LNCaP clone FGC (cell line): ENCODE measurements around the gene ITIH6.

Experiments used
- DNase-seq: peaks from one replicate; pipeline ENCODE4 v3.0.0-alpha.2; 2011; ENCODE audit warnings: low read depth
- H3K4me3 ChIP-seq: 2 replicates; pipeline ENCODE4 v1.5.1; 2011; ENCODE audit warnings: mild to moderate bottlenecking, low read depth, low read length, control low read depth
- TF ChIP-seq, protein P1 (sequence below): IDR thresholded peaks from 2 replicates; pipeline ENCODE4 v1.5.1; 2012; ENCODE audit warnings: mild to moderate bottlenecking; ENCODE audit not compliant: control insufficient read depth, insufficient read depth; ENCODE audit errors: extremely low read depth

The ITIH6 gene

DNA sequence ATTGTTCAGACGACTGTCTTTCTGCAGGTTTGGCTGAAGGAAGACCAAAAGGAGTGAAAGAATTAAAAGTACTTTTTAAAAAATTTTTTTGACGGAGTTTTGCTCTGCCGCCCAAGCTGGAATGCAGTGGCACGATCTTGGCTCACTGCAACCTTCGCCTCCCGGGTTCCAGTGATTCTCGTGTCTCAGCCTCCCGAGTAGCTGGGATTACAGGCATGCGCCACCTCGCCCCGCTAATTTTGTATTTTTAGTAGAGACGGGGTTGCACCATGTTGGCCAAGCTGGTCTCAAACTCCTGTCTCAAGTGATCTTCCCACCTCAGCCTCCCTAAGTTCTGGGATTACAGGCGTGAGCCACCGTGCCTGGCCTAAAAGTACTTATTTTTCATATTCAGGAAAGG, 86.3 kb downstream of the ITIH6 start:
- TF ChIP-seq, protein P1, sequence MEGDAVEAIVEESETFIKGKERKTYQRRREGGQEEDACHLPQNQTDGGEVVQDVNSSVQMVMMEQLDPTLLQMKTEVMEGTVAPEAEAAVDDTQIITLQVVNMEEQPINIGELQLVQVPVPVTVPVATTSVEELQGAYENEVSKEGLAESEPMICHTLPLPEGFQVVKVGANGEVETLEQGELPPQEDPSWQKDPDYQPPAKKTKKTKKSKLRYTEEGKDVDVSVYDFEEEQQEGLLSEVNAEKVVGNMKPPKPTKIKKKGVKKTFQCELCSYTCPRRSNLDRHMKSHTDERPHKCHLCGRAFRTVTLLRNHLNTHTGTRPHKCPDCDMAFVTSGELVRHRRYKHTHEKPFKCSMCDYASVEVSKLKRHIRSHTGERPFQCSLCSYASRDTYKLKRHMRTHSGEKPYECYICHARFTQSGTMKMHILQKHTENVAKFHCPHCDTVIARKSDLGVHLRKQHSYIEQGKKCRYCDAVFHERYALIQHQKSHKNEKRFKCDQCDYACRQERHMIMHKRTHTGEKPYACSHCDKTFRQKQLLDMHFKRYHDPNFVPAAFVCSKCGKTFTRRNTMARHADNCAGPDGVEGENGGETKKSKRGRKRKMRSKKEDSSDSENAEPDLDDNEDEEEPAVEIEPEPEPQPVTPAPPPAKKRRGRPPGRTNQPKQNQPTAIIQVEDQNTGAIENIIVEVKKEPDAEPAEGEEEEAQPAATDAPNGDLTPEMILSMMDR = no peak
- no peak overlapping the region for H3K4me3 ChIP-seq
- DNase-seq = no peak

DNA sequence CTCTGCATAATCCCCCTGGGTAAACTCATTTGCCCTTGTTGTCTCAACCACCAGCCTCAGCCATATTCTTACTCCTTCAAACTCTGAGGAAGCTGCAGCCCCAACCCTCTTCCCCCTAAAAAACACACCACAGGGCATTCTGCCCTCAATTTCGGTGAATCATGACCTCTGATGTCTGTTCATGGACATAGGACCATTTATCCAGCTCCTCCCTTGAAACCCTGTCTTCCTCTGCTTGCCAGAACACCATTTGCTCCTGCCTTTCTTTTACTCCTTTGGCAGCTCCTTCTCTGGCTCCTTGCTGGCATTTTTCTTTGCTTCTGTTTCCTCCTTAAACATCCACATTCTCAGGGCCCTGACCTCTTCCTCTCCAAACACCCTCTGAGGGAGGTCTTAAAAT, 87.1 kb downstream of the ITIH6 start:
- no peak overlapping the region for H3K4me3 ChIP-seq
- TF ChIP-seq, protein P1 = no peak
- no peak for DNase-seq

DNA sequence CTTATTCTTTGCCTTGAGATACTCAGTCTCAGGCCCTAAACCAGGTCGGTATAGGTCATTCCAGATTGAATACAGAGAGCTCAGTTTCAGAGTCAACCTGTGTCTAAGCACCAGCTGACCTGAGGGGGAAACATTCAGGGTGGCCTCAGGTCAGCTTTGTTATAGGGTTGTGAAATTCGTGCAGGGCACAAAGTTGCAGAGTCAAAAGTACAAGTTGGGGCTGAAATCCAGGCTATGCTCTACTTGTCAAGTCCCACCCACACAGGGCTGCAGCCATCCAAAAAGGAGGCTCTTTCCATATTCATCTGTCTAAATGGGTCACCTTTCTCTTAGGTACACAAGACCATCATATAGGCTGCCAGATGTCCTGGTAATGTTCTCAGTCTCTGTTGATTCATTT, 89.7 kb downstream of the ITIH6 start:
- no peak overlapping the region for H3K4me3 ChIP-seq
- DNase-seq = no peak
- TF ChIP-seq, protein P1 = no peak
